ENCODE measurements around the gene PCDH1. TPM values are rescaled to one million over a fixed set of nuclear protein-coding genes. Genes with fewer than 3 reads are reported as not detected.
"Not testable (repeated sequence)": the region's sequence is repeated elsewhere in the genome, so short reads cannot be mapped to it uniquely, and the experiment has no call there.

The PCDH1 gene
- total RNA-seq, 2 experiments from 2014 or later = not detected

DNA sequence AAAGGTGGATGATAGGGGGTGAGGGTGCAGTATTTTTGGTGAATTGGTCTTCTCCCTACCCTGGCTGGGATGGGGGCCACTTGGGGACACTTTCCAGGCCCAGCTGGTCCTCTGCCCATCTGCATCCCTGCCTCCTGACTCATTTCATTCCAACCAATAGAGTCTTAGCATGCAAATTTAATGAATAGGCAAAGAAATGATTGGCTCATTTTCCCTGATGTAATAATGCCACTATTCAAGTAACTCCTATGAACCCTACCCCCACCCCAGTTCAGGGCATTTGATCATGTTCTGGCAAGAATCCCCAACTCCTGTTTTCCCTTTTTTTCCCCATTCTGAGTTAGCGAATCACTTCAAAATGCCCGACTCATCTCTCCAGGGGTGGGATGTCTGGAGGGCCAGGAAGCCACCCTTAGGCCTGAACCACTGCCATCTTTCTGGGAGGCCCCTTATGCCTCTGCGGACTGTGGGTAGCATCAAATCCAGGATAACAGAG, 56.7 kb downstream of the PCDH1 start:
- no peak overlapping the region for H3K27ac Mint-ChIP-seq
- POLR2A ChIA-PET = no interaction called here
- ATAC-seq (ENCODE audit: low read depth) = no peak
- H3K36me3 Mint-ChIP-seq = no peaks in the 10 kb centered on the region
- H3K27me3 Mint-ChIP-seq = peaks cover 28% of the 10 kb centered on the region
- no peaks in the 10 kb centered on the region for H3K9me3 Mint-ChIP-seq
- H3K4me3 Mint-ChIP-seq = no peak overlapping the region
- peaks cover 3% of the 10 kb centered on the region for H3K4me1 Mint-ChIP-seq
- no peak for DNase-seq

DNA sequence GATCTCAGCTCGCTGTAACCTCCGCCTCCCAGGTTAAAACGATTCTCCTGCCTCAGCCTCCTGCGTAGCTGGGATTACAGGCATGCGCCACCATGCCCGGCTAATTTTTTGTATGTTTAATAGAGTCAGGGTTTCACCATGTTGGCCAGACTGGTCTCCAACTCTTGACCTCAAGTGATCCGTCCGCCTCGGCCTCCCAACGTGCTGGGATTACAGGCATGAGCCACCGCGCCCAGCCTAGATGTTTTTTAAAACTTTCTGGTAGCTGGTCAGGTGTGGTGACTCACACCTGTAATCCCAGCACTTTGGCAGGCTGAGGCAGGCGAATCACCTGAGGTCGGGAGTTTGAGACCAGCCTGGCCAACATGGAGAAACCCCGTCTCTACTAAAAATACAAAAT, 57.5 kb downstream of the PCDH1 start:
- ATAC-seq (ENCODE audit: low read depth); H3K9me3 Mint-ChIP-seq; DNase-seq; H3K36me3 Mint-ChIP-seq; H3K4me1 Mint-ChIP-seq; POLR2A ChIA-PET; H3K27ac Mint-ChIP-seq; H3K4me3 Mint-ChIP-seq: not testable (repeated sequence)
- peaks cover 23% of the 10 kb centered on the region for H3K27me3 Mint-ChIP-seq

DNA sequence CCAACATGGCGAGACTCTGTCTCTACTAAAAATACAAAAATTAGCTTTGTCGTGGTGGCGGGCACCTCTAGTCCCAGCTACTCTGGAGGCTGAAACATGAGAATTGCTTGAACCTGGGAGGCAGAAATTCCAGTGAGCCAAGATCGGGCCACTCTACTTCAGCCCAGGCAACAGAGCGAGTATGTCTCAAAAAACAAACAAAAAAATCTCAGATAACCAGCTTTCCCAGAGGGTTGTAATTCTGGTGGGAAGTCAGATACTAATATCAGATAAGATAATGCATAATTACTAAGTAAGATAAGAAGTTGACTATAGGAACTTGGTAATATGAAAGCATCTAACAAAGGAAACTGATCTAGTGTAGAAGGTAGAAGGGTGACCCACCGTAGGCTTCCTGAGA, 60.6 kb downstream of the PCDH1 start:
- Mint-ChIP-seq H3K36me3 (no peaks in the 10 kb centered on the region), H3K4me3 (no peak overlapping the region), H3K27me3 (peaks cover 18% of the 10 kb centered on the region), H3K4me1 (peaks cover 2% of the 10 kb centered on the region), H3K27ac (no peak overlapping the region), H3K9me3 (no peaks in the 10 kb centered on the region)
- DNase-seq (no peak), ATAC-seq (ENCODE audit: low read depth) (no peak)
- POLR2A ChIA-PET = no interaction called here

DNA sequence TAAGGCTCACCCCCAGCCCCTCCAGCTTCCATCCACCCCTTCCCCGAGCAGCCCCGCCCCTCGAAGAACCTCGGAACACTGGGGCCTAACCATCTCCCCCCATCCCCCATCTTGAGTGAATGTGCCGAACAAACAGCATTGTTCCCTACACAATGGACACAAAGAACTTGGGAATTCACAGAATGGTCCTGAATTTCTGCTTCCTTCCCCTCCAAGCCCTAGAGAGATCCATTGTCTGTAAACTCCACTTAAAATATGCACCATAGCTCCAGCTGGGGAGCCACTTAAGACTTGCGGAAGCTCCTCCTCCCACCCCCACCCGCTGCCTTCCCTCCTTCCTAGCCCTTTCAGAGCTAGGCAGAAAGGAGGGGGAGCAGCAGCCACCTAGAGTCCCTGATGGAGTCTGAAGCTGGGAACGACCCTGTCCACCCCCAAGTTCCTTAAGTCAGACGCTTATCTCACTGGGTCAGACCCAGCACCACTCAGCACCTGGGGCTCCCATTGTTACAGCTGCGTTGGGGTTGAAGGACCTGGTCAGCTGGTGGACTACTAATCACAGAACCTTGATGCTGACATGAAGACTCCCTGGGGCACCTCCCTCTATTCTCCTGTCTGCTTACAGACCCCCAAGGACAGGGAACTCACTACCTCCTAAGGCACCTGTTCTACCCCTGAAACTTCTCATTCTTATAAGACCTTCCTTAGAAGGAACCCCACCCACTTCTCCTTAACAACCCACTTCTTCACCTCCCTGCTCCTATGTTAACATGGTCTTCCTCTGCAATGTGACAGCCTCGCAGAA, 61.4 kb downstream of the PCDH1 start:
- H3K27ac Mint-ChIP-seq = no peak overlapping the region
- H3K36me3 Mint-ChIP-seq = no peaks in the 10 kb centered on the region
- no peaks in the 10 kb centered on the region for H3K9me3 Mint-ChIP-seq
- POLR2A ChIA-PET = no interaction called here
- H3K4me1 Mint-ChIP-seq = peaks cover 2% of the 10 kb centered on the region
- ATAC-seq (ENCODE audit: low read depth) (no peak), DNase-seq (no peak)
- peaks cover 21% of the 10 kb centered on the region for H3K27me3 Mint-ChIP-seq
- H3K4me3 Mint-ChIP-seq = no peak overlapping the region

DNA sequence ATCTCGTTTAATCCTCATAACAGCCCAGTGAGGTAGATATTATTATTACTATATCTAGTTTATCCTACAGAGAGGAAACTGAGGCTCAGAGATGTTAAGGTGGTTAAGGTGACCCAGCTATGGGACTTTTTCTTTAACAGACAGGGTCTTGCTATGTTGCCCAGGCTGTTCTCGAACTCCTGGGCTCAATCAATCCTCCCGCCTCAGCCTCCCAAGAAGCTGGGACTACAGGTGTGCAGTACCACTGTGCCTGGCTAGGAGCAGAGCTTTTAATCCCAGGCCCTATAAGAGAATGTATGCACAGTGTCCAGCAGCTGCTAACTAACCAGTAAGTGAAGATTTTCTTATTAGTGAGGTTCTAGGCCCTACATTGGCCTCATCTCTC, 62.4 kb downstream of the PCDH1 start:
- Mint-ChIP-seq H3K4me3 (no peak overlapping the region), H3K27me3 (peaks cover 30% of the 10 kb centered on the region), H3K36me3 (no peaks in the 10 kb centered on the region), H3K9me3 (no peaks in the 10 kb centered on the region), H3K4me1 (peaks cover 2% of the 10 kb centered on the region), H3K27ac (no peak overlapping the region)
- POLR2A ChIA-PET = no interaction called here
- DNase-seq (no peak), ATAC-seq (ENCODE audit: low read depth) (no peak)

DNA sequence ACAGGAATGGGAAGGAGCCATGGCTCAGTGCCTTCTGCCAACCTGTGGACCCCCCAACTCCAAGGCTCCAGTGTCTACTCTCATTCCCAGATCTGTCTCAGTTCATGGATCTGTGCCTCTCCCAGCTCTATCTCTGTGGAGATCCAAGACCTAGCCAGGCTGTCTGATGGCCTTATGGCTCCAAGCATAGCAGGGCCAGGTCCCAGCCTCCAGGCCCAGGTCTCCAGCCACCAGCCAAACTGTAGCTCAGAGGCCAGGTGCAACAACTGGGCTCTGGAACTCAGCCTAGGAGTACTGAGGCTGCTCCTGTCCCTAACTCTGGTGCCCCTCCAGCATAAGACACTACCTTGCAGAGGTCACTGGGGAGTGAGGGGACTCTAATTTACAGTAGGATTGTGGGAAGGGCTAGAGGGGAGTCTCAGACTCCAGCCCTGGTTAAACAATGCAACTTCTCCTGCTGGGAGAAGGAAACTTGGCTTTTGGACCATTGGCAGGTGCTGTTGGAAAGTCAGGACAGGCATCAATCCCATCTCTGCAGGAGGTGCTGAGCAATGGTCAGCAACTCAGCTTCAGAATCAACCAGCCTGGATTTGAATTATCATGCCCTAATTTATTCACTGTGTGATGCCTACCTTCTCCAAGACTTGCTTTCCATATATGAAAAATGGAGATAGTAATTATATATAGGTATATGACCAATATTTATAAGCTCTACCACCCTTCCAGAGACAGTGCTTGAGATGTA, 63.0 kb downstream of the PCDH1 start:
- peaks cover 36% of the 10 kb centered on the region for H3K27me3 Mint-ChIP-seq
- POLR2A ChIA-PET = no interaction called here
- H3K27ac Mint-ChIP-seq = peak overlapping the region; percentile 34
- peaks cover 2% of the 10 kb centered on the region for H3K4me1 Mint-ChIP-seq
- no peak overlapping the region for H3K4me3 Mint-ChIP-seq
- ATAC-seq (ENCODE audit: low read depth) (no peak), DNase-seq (no peak)
- no peaks in the 10 kb centered on the region for H3K36me3 Mint-ChIP-seq
- no peaks in the 10 kb centered on the region for H3K9me3 Mint-ChIP-seq

DNA sequence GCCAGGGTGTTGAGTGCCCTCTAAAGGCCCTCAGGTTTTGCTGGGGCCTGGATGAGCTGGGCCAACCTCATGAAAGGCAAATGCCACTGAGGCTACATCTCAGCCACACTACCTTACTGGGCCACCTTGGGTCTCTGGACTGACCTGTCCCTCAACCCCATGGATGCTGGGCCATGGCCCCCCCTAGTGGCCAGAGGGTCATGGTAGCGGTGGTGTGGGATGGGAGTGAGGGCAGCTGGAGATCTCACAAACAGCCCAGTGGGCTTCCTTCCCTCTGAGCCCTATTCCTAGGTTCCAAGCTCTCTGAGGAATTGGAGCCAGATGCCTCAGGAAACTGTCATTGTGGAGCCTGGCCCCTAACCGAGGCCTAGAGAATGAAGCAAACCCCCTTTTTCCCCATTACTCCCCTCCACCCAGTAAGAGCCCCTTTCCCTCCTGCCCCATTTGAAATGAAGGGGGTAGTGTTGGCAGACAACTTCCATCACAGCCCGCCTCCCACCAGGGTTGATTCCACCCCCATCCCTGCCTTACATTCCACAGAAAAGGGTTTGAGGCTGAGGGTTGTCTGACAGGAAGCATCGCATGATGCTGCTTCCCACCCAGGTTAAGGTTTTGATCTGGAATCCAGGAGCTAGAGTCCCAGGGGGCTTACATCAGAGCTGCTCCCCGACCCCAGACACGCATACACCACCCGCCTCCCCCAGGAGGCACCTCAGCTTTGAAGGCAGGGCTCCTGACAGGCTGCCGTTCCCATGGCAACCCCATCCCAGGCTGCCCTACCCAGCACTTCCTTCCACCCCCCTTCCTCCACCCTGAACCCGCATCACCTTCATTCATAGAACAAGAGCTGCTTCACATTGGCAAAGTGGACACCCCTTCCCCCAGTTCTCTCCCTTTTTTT, 63.9 kb downstream of the PCDH1 start:
- POLR2A ChIA-PET = no interaction called here
- H3K27me3 Mint-ChIP-seq = peaks cover 37% of the 10 kb centered on the region
- H3K4me3 Mint-ChIP-seq = no peak overlapping the region

DNA sequence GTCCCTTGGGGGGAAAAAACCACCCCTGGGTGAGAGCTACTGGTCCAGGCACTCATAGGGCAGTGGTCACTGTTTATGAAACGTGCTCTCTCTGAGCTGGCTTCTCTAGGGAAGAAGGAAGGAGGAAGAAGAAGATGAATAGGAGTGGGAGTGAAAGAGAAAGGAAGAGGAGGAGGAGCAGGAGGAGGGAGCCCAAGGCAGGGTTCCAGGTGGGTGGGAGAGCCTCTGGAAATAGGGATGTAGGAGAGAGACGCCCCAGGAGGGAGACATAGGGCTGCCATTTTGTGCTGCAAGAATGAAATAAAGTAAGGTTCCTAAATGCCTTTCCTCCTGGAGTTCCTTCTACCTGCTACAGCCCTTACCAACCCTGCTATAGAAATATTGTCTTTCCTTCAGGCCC, 65.7 kb downstream of the PCDH1 start:
- no peak overlapping the region for H3K27ac Mint-ChIP-seq
- H3K27me3 Mint-ChIP-seq = peaks cover 50% of the 10 kb centered on the region
- DNase-seq (no peak), ATAC-seq (ENCODE audit: low read depth) (no peak)
- H3K4me1 Mint-ChIP-seq = peaks cover 8% of the 10 kb centered on the region
- no peaks in the 10 kb centered on the region for H3K9me3 Mint-ChIP-seq
- POLR2A ChIA-PET = interaction anchor here (0.5 kb wide), 1 partner anchor 746 kb away, joined by 4 read pairs; no protein-coding TSS in a partner anchor
- H3K4me3 Mint-ChIP-seq = no peak overlapping the region
- no peaks in the 10 kb centered on the region for H3K36me3 Mint-ChIP-seq

More for the DNA sequence above, 63.9 kb downstream of the PCDH1 start:
- ATAC-seq (ENCODE audit: low read depth) (peak; percentile 61), DNase-seq (peak; percentile 60)
- peaks cover 2% of the 10 kb centered on the region for H3K4me1 Mint-ChIP-seq
- no peaks in the 10 kb centered on the region for H3K9me3 Mint-ChIP-seq
- H3K36me3 Mint-ChIP-seq = no peaks in the 10 kb centered on the region
- H3K27ac Mint-ChIP-seq = no peak overlapping the region

DNA sequence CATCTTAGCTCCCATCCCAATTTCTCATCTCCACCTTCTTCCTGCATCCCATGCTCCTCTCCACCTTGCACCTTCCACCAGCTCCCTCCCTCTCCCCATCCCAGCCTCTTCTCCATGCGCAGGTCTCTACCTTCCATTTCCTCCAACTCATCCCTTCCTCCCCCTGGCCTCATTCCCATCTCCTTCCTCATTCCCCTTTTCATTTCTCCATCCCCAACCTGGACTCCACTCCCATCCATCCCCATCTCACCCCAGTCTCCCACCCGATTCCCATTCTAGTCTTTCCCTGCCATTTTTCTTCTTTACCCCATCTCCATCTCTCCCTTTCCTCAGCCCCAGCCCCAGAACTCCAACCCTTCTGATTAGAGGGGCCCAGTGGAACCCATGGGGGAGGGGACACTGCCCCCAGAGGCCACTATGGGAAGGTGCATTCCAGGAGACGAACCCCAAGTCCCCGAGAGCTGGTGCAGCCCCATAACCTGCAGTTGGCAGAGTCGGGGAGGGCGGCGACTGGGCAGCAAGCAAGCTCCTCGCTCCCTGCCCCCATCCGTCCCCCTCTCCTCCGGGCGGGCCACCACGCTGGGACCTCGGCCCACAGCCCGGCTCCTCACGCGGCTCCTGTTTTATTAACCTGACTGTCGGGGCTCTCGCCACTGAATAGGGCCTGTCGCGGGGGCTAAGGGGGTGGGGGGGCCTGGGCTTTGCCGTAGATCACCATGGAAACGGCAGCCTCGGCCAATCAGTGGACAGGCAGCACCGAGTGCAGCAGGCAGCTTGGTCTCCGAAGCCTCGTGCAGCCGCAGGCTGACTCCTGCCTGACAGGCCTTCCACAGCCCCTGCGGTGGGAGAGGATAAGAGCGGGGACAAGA, 66.7 kb downstream of the PCDH1 start:
- H3K4me1 Mint-ChIP-seq = peaks cover 8% of the 10 kb centered on the region
- DNase-seq = peak; percentile 47
- no peak overlapping the region for H3K4me3 Mint-ChIP-seq
- H3K9me3 Mint-ChIP-seq = no peaks in the 10 kb centered on the region
- H3K36me3 Mint-ChIP-seq = no peaks in the 10 kb centered on the region
- POLR2A ChIA-PET = interaction anchor here (0.5 kb wide), 1 partner anchor 747 kb away, joined by 4 read pairs; no protein-coding TSS in a partner anchor
- no peak overlapping the region for H3K27ac Mint-ChIP-seq
- peak; percentile 64 for ATAC-seq (ENCODE audit: low read depth)
- H3K27me3 Mint-ChIP-seq = peaks cover 50% of the 10 kb centered on the region

DNA sequence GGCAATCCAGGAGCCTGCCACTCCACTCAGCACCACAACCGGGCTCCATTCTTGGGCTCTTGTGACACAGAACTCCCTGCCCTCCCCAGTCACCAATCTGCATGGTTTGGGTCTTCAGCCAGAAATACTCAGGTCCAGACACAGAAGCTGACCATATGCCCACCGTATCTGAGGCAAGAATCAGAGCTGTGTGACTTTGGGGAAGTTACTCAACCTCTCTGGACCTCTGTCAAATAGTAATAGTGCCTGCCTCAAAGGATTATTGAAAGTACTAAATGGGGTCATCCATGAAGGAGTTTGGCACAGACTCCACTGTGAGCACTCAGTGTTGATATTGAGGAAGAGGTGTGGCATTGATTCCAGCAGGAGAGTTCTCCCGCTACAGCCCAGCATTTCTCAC, 67.5 kb downstream of the PCDH1 start:
- H3K27ac Mint-ChIP-seq = no peak overlapping the region
- H3K9me3 Mint-ChIP-seq = no peaks in the 10 kb centered on the region
- no peak for DNase-seq
- ATAC-seq (ENCODE audit: low read depth) = no peak
- POLR2A ChIA-PET = no interaction called here
- peaks cover 8% of the 10 kb centered on the region for H3K4me1 Mint-ChIP-seq
- H3K27me3 Mint-ChIP-seq = peaks cover 55% of the 10 kb centered on the region
- no peak overlapping the region for H3K4me3 Mint-ChIP-seq
- H3K36me3 Mint-ChIP-seq = no peaks in the 10 kb centered on the region

DNA sequence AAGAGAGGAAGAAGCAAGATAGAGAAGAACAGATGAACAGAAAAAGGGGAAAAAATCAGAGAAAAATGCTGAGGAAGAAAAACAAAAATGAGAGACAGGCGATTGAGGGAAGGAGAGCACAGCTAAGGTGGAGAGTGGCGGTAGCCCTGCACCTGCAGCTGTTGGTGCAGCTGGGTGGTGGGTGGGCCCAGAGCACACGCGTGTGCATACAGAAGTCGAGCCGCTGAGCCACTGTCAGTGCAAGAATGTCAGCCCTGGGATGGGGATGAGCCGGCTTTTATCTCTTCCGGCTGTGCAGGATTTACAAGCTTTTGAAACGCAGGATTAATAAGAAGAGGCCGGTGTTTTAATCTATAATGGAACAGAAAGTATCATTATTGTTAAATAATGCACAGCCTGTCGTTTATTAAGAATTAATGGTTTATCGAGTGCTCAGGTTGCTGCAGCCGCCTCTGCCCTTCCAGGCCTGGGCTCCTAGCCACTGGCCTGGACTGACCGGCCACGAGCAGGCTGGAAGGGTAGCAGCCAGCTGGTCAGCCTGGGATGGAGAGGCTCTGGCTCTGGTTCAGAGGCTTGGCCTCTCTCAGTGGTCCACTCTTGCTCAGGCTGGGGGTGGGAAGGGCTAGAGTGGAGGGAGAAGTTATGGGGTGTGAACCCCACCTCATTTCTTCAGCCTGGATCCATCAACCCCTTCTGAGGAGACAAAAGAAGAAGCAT, 68.7 kb downstream of the PCDH1 start:
- POLR2A ChIA-PET = no interaction called here
- H3K4me1 Mint-ChIP-seq = peaks cover 6% of the 10 kb centered on the region
- DNase-seq (no peak), ATAC-seq (ENCODE audit: low read depth) (no peak)
- no peaks in the 10 kb centered on the region for H3K9me3 Mint-ChIP-seq
- peaks cover 62% of the 10 kb centered on the region for H3K27me3 Mint-ChIP-seq
- no peaks in the 10 kb centered on the region for H3K36me3 Mint-ChIP-seq
- no peak overlapping the region for H3K4me3 Mint-ChIP-seq
- H3K27ac Mint-ChIP-seq = no peak overlapping the region

DNA sequence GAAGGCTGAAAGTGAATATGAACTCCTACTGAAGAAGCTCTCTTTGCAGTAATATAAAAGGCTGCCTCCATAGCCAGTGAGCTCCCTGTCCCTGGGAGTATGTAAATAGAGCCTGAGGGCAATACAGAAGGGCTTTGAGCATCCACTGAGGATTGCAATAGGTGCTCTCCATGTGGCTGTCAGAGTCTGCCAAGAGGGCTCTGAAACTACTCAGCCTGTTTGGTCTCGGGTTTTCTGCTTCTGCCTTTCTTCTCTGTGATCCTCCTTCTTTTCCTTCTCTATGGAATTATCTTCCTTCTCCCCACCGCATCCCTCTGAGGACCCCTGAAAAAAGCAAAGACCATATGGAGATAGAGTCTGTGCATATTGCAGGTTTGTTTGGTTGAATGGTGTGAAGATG, 69.4 kb downstream of the PCDH1 start:
- no peak overlapping the region for H3K27ac Mint-ChIP-seq
- H3K27me3 Mint-ChIP-seq = peaks cover 66% of the 10 kb centered on the region
- POLR2A ChIA-PET = no interaction called here
- no peak overlapping the region for H3K4me3 Mint-ChIP-seq
- no peaks in the 10 kb centered on the region for H3K36me3 Mint-ChIP-seq
- no peaks in the 10 kb centered on the region for H3K9me3 Mint-ChIP-seq
- peaks cover 6% of the 10 kb centered on the region for H3K4me1 Mint-ChIP-seq
- DNase-seq = no peak
- ATAC-seq (ENCODE audit: low read depth) = no peak

Data from activated naive CD8-positive, alpha-beta T cell treated with anti-CD3 and anti-CD28 coated beads, Interleukin-2, amount 10 ng/mL, durations not matched to agents 7 days and 5 days (primary cell).